Sigmoid colon (tissue), 7 donors: ENCODE measurements around the gene HCN3. TPM values are rescaled to one million over a fixed set of nuclear protein-coding genes. Genes with fewer than 3 reads are reported as not detected.

Experiments
- DNase-seq: peaks from one replicate; pipeline ENCODE4 v3.0.0-alpha.2; 2019
- H3K27ac ChIP-seq, 4 donors: fragments of 200-600 bp; sonication (generic); one replicate each; pipeline ENCODE4 v1.5.1; 2016 to 2019; ENCODE audit warnings: mild to moderate bottlenecking in 1 of 4
- H3K27me3 ChIP-seq, 3 donors: fragments of 200-600 bp; sonication (generic); one replicate each; pipeline ENCODE4 v1.5.1; 2019; ENCODE audit warnings: mild to moderate bottlenecking in 1 of 3
- H3K36me3 ChIP-seq, 4 donors: fragments of 200-600 bp; sonication (generic); one replicate each; pipeline ENCODE4 v1.5.1; 2016 to 2019
- H3K4me1 ChIP-seq, 4 donors: fragments of 200-600 bp; sonication (generic); one replicate each; pipeline ENCODE4 v1.5.1; 2017 to 2019
- H3K4me3 ChIP-seq, 4 donors: fragments of 200-600 bp; sonication (generic); one replicate each; pipeline ENCODE4 v1.5.1; 2017 to 2019; ENCODE audit warnings: mild to moderate bottlenecking in 2 of 4, moderate library complexity in 1 of 4
- H3K9me3 ChIP-seq, 4 donors: fragments of 200-600 bp in 3 of 4; sonication (generic) in 3 of 4; one replicate each; pipeline versions ENCODE4 v1.5.1 to v1.6.1; 2013 to 2019
- EP300 ChIP-seq, 4 donors: sonication (generic); formaldehyde crosslinking; IDR thresholded peaks; one replicate each; pipeline ENCODE4 v1.6.1; 2017; ENCODE audit warnings: antibody characterized with exemption in 4 of 4
- POLR2A ChIP-seq, 2 donors: fragments of 450-650 bp; IDR thresholded peaks; one replicate each; pipeline ENCODE4 v1.6.1; 2016; ENCODE audit warnings: antibody characterized with exemption in 2 of 2, mild to moderate bottlenecking in 2 of 2, moderate library complexity in 2 of 2
- POLR2AphosphoS5 ChIP-seq, 4 donors: sonication (generic); formaldehyde crosslinking; IDR thresholded peaks; one replicate each; pipeline ENCODE4 v1.6.1; 2017; ENCODE audit warnings: antibody characterized with exemption in 4 of 4
- WGBS, 2 donors: extraction: QIAGEN DNeasy Blood & Tissue Kit; methylation state at CpG; one replicate each; pipeline ENCODE4 v1.1.7; 2013; 5-methylcytosine and 5-hydroxymethylcytosine counted together
- intact Hi-C: fragments of 100-400 bp; cut with DNase I; formaldehyde crosslinking; loops from one replicate; pipeline ENCODE4 v1.15.1; 2023
- polyA plus RNA-seq, 3 donors: library from polyadenylated mRNA; stranded (reverse); fragments of 200-250 nt; gene quantifications; one replicate each; pipeline ENCODE4 v1.2.3, GENCODE V29; 2013
- total RNA-seq, 4 donors: library from RNA; depleted of rRNA; stranded (reverse); fragments of >200 nt; gene quantifications; one replicate each; pipeline ENCODE4 v1.1.0, GENCODE V29; 2016
- TF ChIP-seq, protein P1 (sequence below), 4 experiments: fragments of 450-650 bp in 3 of 4; fragments of 200-600 bp in 1 of 4; IDR thresholded peaks; one replicate each; pipeline ENCODE4 v1.5.1; 2016 to 2019; ENCODE audit warnings: antibody characterized with exemption in 4 of 4, mild to moderate bottlenecking in 3 of 4, moderate library complexity in 2 of 4
- donor health status: healthy with polysubstance abuse.
- donor health status: Bipolar disorder and iron deficiency.
- donor health status: healthy.

The HCN3 gene
- total and polyA plus RNA-seq, 7 donors: 0.69 to 8.6 (median 2.1) TPM

DNA sequence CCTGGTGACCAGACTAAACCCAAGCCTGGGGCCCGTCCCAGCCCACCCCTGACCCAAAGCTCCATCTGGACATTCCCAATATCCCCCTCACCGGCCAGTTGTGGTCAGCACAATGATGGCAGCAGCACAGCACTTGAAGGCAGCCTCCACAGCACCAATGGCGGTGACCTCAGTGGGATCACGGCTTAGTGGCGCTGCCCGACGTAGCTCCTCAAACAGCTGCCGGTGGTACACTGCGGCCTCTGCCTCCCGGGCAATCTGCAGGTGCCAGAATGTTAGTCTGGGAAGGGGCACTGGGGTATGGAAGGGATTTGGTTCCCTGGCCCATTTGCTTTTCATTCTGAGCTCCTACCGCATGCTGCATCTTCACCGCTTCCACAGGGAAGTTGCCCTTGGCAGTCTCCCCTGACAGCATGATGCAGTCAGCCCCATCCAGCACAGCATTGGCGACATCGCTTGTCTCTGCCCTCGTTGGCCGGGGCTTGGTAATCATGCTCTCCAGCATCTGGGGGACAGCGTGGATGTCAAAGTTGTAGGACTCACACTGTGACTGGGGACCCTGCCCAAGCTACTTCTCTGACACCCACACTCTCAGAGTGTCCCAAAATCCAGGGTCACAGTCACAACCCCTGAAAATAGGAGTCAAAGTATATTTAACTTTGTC, 16.0 kb downstream of the HCN3 start:
- H3K9me3 ChIP-seq: no peaks in the 10 kb centered on the region
- H3K36me3 ChIP-seq: no peaks in the 10 kb centered on the region
- H3K27me3 ChIP-seq: peaks cover 10 to 42% (median 20%) of the 10 kb centered on the region in 3 donors
- WGBS, 2 donors: 89 to 90% methylated on average over 17 of the region's 17 CpGs
- peaks cover 0 to 7% (median 6%) of the 10 kb centered on the region in 4 donors for H3K4me1 ChIP-seq
- H3K4me3 ChIP-seq: no peak overlapping the region
- no peak for DNase-seq
- TF ChIP-seq POLR2A (IDR thresholded peaks at IDR 0.05): no peak
- no peak for TF ChIP-seq EP300 (IDR thresholded peaks at IDR 0.05)
- TF ChIP-seq, protein P1, sequence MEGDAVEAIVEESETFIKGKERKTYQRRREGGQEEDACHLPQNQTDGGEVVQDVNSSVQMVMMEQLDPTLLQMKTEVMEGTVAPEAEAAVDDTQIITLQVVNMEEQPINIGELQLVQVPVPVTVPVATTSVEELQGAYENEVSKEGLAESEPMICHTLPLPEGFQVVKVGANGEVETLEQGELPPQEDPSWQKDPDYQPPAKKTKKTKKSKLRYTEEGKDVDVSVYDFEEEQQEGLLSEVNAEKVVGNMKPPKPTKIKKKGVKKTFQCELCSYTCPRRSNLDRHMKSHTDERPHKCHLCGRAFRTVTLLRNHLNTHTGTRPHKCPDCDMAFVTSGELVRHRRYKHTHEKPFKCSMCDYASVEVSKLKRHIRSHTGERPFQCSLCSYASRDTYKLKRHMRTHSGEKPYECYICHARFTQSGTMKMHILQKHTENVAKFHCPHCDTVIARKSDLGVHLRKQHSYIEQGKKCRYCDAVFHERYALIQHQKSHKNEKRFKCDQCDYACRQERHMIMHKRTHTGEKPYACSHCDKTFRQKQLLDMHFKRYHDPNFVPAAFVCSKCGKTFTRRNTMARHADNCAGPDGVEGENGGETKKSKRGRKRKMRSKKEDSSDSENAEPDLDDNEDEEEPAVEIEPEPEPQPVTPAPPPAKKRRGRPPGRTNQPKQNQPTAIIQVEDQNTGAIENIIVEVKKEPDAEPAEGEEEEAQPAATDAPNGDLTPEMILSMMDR (IDR thresholded peaks at IDR 0.05): no peak
- TF ChIP-seq POLR2AphosphoS5 (IDR thresholded peaks at IDR 0.05): no peak
- intact Hi-C loops: no loop called here
- H3K27ac ChIP-seq: no peak overlapping the region

DNA sequence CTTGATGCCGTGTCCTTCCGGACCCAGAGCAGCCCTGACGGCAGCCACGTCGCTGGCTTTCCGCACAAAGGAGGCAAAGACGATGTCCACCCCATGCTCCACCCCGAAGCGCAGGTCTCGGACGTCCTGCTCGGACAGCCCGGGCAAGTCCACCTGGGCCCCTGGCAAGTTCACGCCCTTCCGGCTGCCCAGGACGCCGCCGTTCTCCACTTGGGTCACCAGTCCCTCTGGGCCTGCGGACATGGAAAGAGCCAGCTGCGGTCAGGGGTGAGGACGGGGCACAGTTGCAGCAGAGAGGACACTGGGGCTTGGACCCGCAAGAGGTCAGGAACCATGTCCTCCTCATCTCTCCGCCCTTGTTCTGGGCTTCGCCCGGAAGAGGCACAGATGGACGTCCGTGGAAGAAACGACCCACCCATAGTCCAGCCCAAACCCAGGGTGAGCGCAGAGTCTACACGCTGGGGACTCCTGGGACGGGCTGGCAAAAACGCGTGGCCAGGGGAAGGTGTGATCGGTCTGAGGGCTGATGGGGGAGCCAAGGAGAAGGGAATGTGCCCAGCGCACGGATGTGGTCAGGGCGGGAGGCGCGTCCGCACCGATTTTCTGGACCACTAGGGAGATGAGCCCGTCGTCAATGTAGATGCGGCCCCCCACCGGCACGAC, 17.4 kb downstream of the HCN3 start:
- peaks cover 10 to 42% (median 20%) of the 10 kb centered on the region in 3 donors for H3K27me3 ChIP-seq
- TF ChIP-seq POLR2A (IDR thresholded peaks at IDR 0.05) (no peak), POLR2AphosphoS5 (IDR thresholded peaks at IDR 0.05) (no peak), EP300 (IDR thresholded peaks at IDR 0.05) (no peak)
- TF ChIP-seq, protein P1 (IDR thresholded peaks at IDR 0.05): no peak
- WGBS, 2 donors: 40 to 50% methylated on average over 46 of the region's 46 CpGs
- DNase-seq: no peak
- intact Hi-C loops: no loop called here
- no peaks in the 10 kb centered on the region for H3K9me3 ChIP-seq
- H3K4me3 ChIP-seq: no peak overlapping the region
- peaks cover 0 to 7% (median 6%) of the 10 kb centered on the region in 4 donors for H3K4me1 ChIP-seq
- no peak overlapping the region for H3K27ac ChIP-seq
- no peaks in the 10 kb centered on the region for H3K36me3 ChIP-seq

DNA sequence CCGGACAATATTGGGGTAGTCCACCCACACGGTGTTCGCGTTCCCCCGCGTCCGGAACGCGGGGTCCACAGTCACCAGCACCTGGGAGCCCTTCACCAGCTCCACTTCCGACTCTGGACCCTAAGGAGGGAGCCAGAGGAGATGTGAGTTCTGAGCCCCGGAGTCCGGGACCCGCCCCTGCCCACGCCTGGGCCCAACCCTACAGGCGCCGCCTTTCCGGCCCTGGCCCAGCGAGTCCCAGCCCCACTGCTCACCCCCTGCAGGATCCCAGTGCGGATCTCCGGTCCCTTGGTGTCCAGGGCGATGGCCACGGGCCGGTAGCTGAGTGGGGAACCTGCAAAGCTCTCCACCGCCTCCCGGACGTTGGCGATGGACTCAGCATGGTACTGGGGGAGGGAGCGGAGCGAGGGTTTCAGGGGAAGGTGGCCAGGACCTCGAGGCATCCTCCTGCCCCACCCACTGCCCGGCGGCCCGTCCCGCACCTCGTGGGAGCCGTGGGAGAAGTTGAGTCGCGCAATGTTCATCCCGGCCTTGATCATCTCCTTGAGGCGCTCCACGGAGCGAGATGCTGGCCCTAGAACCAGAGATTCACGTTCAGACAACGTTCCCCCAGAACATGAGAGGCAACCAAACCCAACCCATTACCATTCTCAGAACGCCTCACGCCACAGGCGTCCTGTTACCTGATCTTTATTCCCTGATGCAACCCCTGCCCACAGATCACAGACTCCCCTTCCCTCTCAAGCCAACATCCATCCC, 18.1 kb downstream of the HCN3 start:
- WGBS, 2 donors: 22 to 31% methylated on average over 47 of the region's 47 CpGs
- Histone ChIP-seq H3K9me3 (no peaks in the 10 kb centered on the region), H3K27me3 (peaks cover 10 to 42% (median 20%) of the 10 kb centered on the region in 3 donors), H3K4me1 (peaks cover 0 to 7% (median 6%) of the 10 kb centered on the region in 4 donors), H3K4me3 (no peak overlapping the region), H3K36me3 (no peaks in the 10 kb centered on the region), H3K27ac (no peak overlapping the region)
- intact Hi-C loops: no loop called here
- DNase-seq: no peak
- TF ChIP-seq POLR2A (IDR thresholded peaks at IDR 0.05): no peak
- no peak for TF ChIP-seq EP300 (IDR thresholded peaks at IDR 0.05)
- no peak for TF ChIP-seq POLR2AphosphoS5 (IDR thresholded peaks at IDR 0.05)
- TF ChIP-seq, protein P1 (IDR thresholded peaks at IDR 0.05): no peak

DNA sequence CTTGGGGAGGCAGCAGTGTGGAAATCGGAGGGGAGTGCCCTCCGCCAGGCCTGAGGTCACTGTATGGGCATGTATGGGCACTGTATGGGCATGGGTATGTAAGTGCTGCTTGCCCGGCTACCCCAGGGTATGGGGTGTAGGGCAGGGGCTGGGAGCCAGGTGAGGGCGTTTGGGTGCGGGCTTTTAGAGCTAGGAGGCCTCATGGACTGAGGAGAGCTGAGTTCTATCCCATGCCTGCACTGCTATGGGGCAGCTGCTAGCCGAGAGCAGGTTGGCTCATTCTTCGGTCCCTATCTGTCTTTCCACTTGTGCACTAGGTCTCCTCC, 18.6 kb downstream of the HCN3 start:
- TF ChIP-seq POLR2AphosphoS5 (IDR thresholded peaks at IDR 0.05) (no peak), POLR2A (IDR thresholded peaks at IDR 0.05) (no peak), EP300 (IDR thresholded peaks at IDR 0.05) (no peak)
- TF ChIP-seq, protein P1 (IDR thresholded peaks at IDR 0.05): no peak
- H3K4me3 ChIP-seq: no peak overlapping the region
- H3K4me1 ChIP-seq: peaks cover 0 to 7% (median 6%) of the 10 kb centered on the region in 4 donors
- H3K27ac ChIP-seq: no peak overlapping the region
- H3K27me3 ChIP-seq: peaks cover 10 to 42% (median 20%) of the 10 kb centered on the region in 3 donors
- 91 to 92% methylated on average over 7 of the region's 7 CpGs for WGBS, 2 donors
- intact Hi-C loops: no loop called here
- no peak for DNase-seq
- H3K9me3 ChIP-seq: no peaks in the 10 kb centered on the region
- no peaks in the 10 kb centered on the region for H3K36me3 ChIP-seq
